DMS53 treated with DMSO at 0.1 percent for 48 hours (cell line): Measurements from ENCODE around the gene DLG5.

Source experiments
- DNase-seq: peaks from one replicate; lab custom pipeline; 2025; ENCODE audit not compliant: unreplicated experiment; lab: John Stamatoyannopoulos, UW

Gene DLG5

DNA sequence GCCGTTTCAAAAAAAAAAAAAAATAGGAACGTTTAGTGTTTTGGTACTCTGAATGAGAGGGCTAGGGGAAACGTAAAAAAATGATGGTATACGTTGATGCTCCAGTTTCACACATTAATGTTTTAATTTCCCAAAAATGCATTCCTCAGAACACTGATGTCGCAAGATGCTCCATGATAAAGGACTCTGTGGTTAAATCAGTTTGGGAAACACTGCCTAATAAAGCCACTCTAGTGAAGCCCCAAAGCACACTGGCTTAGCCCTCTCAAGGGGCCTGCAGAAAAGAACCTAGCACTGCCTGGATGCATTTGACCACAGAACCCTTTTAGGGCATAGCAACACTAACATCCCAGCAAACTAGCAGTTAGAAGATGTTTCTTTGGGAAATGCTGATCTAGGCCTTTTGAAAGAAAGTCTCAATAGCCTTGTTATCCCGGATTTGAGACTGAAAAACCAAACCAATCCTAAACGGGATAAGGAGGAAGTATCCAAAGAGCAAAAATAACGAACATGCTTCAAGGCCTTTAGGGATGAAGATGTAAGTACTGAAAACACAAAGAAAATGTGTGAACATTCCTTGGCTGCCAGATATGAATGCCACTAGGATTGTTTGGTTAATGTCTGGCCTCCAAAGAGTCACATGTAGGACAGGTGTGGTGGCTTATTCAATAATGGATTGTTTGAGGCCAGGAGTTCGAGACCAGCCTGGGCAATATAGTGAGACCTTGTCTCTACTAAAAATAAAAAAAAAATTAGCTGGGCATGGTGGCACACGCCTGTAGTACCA, 11.0 kb downstream of the DLG5 start:
- DNase-seq: no peak

GRCh38 chr10:77913090-77913489, 13.5 kb downstream of the DLG5 start:
- DNase-seq: no peak

DNA sequence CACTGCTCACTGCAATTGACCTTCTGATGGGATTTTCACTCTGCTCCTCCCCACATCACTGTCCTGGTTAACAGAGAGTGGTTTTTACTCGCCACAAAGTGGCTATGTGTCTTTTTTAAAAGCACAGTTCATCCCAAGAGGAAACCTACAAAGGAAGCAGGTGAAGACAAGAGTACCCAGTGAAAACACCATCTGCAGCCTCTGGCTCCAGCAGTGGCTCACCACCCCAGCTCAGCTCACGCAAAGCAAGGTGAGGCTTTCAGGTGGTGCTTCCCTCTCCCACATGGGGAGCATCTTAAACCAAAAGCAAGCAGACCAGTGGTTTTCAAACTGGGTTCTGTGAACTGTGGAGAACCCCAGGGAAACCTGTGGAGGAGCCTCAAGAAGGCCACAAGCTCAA, 14.0 kb downstream of the DLG5 start:
- no peak for DNase-seq

- DNase-seq: no peak
Measured at GRCh38 chr10:77911535-77912123, 14.9 kb downstream of the DLG5 start.

- no peak for DNase-seq
Measured at GRCh38 chr10:77910524-77911145, 15.9 kb downstream of the DLG5 start.

- no peak for DNase-seq
Measured at GRCh38 chr10:77909749-77910375, 16.7 kb downstream of the DLG5 start.

DNA sequence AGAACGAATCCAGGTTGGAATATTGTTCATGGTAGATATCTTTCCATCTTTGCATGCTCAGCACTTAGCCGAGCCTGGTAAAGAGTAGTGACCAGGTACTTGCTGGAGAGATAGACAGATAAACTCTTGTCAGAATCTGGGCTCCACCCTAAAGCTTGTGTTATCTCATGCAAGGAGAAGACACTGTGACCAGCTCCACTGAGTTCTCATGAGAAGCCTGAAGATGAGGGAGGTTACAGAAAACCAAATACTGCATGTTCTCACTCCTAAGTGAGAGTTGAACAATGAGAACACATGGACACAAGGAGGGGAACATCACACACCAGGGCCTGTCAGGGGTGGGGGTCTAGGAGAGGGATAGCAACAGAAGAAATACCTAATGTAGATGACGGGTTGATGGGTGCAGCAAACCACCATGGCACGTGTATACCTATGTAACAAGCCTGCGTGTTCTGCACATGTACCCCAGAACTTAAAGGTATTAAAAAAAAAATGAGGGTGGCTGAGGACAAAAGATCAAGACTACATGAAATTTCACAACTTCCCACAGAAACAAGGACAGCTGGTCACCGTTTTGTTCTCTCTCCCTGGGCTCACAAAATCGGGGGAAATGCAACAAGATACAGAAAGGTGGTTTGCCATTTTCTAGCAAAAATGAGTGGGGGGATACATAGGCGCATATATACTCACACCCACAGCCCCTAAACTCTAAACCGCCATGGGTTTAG, 17.4 kb downstream of the DLG5 start:
- DNase-seq: no peak

- no peak for DNase-seq
Measured at GRCh38 chr10:77907900-77908717, 18.4 kb downstream of the DLG5 start.

DNA sequence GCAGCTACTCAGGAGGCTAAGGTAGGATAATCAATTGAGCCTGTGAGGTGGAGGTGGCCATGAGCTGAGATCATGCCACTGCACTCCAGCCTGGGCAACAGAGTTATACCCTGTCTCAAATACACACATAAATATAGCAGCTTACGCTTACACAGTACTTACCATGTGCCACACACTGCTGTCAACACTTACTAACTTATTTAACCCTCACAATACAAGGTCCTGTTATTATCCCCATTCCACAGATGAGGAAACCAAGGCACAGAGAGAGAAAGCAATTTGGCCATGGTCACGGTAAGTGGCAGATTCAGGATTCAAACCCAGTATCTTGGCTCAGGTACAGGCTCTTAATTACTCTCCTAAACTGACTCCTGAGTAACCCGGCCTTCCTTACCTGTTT, 19.1 kb downstream of the DLG5 start:
- no peak for DNase-seq

GRCh38 chr10:77906951-77907421, 19.6 kb downstream of the DLG5 start:
- no peak for DNase-seq

GRCh38 chr10:77905781-77906180, 20.8 kb downstream of the DLG5 start:
- DNase-seq: no peak

- peak; percentile 63 for DNase-seq
Measured at GRCh38 chr10:77905086-77905748, 21.3 kb downstream of the DLG5 start.

GRCh38 chr10:77904100-77904840, 22.3 kb downstream of the DLG5 start:
- DNase-seq: no peak

GRCh38 chr10:77902159-77902558, 24.4 kb downstream of the DLG5 start:
- no peak for DNase-seq

- no peak for DNase-seq
Measured at GRCh38 chr10:77901743-77902142, 24.8 kb downstream of the DLG5 start.

GRCh38 chr10:77899690-77900089, 26.9 kb downstream of the DLG5 start:
- no peak for DNase-seq

GRCh38 chr10:77899080-77899477, 27.5 kb downstream of the DLG5 start:
- no peak for DNase-seq

DNA sequence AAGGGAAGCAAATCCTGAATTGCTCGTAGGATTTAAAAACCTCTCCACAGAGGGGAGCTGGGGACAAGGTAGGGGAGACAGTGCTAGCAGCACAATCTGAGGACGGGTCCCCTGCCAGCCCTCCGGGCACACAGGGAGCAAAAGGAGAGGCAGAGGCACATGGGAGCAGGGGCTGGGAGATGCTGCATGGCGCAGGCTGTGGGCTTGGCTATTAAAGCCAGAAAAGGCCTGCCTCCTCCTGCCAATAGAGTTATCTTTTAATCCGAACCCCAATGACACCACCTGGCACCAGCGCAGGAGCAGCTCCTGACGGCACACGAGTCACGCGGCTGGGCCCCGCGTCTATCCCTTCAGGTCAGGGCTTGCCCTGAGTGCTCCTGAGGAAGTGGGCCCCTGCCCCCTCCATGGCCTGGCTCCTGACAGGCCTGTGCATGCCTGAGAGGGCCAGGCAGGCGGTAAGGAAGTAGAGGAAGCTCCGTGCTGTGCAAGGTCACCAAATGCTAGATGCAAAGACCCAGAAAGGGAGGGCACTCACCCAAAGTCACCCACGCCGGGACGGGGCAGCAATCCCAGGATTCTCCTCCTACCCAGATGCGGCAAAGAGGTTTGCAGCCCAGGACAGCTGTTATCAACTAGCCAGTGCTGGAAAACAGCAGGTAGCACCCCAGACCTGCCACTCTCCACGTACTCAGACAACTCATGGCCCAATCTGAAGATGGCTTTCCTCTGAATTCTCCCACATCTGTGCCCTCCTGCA, 28.1 kb downstream of the DLG5 start:
- peak; percentile 30 for DNase-seq
